Raji (cell line): ENCODE measurements around the gene UBA3.

Experiments used
- POLR2A ChIP-seq: IDR thresholded peaks from 2 replicates; pipeline ENCODE4 v1.6.1; 2011; ENCODE audit warnings: low read depth, low read length, control low read depth; ENCODE audit not compliant: insufficient read depth

Gene UBA3

DNA sequence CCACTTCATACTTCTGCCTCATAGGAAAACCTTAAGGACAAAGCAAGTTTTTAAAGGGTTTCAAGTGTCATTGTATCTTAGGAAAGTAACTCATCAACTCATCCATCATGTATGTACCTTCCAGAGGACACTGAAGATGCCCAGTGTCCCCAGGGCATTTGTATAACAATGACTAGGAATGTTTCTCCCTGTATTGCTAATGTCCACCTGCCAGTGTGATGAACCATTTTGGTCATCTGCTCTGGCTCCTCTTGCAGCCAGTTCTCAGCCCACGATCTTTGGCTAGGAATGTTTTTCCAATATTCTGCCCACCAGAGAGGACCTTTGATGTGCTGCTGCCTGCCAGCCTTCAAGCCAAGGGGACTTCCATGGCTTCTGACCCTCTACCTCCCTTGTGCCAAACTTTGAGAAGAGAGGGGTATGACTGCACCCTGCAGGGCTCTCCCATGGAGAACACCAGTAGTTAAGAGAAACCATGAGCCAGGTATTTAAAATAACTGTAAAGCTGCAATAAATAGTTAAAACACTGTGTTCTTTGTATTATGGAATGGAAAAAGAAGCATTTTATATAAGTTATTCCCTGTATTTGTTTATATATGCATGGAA, 30.9 kb upstream of the UBA3 start:
- no peak for TF ChIP-seq POLR2A

- TF ChIP-seq POLR2A = no peak
Observed at GRCh38 chr3:69108811-69109210, 28.6 kb upstream of the UBA3 start.

DNA sequence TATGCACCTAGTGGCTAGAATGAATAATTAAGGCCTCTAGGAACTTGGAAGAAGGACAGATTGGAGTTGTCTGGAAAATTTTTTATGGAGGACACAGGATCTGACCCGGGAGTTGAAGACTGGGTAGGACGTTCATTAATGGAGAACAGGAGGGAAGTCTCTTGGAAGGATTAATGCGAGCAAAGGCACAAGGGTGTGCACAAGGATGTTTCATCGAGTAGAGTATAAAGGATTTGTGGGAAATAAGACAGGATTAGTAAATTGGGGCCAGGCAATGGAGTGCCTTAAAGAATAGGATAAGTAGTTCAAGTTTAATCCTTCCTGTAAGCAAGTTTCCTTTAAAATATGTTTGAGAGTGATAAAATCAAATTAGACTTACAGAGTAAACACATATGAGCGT, 27.7 kb upstream of the UBA3 start:
- TF ChIP-seq POLR2A = no peak

GRCh38 chr3:69105320-69105719, 25.2 kb upstream of the UBA3 start:
- no peak for TF ChIP-seq POLR2A

- no peak for TF ChIP-seq POLR2A
Observed at GRCh38 chr3:69104586-69104985, 24.4 kb upstream of the UBA3 start.

- no peak for TF ChIP-seq POLR2A
Observed at GRCh38 chr3:69103123-69103522, 23.0 kb upstream of the UBA3 start.

- TF ChIP-seq POLR2A = no peak
Observed at GRCh38 chr3:69102384-69102783, 22.2 kb upstream of the UBA3 start.

DNA sequence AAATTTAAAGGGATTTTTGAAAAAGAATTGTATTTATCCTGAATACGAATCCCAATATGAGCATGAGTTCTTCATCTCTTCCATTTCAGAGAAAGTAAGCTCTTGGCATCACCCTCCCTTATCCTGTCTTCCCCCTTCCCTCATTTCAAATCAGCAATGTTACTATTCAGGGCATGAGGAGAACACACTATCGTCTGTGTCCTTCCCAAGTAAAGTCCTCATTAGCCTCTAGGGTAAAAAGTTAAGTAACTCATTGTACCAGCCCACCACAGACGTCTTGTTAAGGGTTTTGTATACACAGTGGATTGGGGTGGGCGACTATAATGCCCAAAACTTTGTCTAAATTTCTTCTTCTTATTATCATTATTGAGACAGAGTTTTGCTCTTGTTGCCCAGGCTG, 19.4 kb upstream of the UBA3 start:
- no peak for TF ChIP-seq POLR2A

DNA sequence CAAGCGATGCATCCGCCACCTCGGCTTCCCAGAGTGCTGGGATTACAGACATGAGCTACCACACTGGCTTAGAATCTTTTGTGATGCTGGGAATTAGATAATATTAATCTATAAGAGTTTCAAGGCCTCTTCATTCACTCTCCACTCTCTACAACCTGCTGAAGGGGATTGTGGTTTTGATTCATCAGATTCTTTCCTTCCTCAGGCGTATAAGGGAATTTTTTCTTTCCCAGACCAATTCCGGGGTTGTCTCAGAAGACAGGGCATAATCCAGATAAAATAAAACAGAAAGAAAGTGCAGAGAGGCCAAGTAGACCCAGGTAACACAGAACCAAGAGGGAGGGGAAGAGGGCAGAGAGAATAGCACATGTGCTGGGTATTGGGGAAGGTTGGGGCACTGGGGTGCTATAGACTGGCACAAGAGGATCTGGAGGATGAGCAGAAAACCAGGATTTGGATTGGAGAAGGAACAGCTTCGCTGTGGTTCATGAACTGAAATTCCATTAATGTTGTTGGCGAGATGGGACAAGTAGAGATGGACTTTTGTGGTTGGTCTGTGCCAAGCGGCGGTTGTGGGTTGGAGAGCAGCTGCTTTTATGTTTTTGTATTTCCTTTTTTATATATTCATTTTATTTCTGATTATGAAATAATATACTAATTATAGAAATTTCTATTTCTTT, 17.4 kb upstream of the UBA3 start:
- no peak for TF ChIP-seq POLR2A

- no peak for TF ChIP-seq POLR2A
Observed at GRCh38 chr3:69096299-69096698, 16.1 kb upstream of the UBA3 start.

GRCh38 chr3:69095636-69096035, 15.5 kb upstream of the UBA3 start:
- TF ChIP-seq POLR2A = no peak

GRCh38 chr3:69094467-69095205, 14.5 kb upstream of the UBA3 start:
- TF ChIP-seq POLR2A = no peak

GRCh38 chr3:69092030-69092516, 11.9 kb upstream of the UBA3 start:
- no peak for TF ChIP-seq POLR2A

- TF ChIP-seq POLR2A = no peak
Observed at GRCh38 chr3:69091389-69092029, 11.3 kb upstream of the UBA3 start.

- TF ChIP-seq POLR2A = no peak
Observed at GRCh38 chr3:69090021-69090420, 9.9 kb upstream of the UBA3 start.

GRCh38 chr3:69088063-69088462, 7.9 kb upstream of the UBA3 start:
- TF ChIP-seq POLR2A = no peak

DNA sequence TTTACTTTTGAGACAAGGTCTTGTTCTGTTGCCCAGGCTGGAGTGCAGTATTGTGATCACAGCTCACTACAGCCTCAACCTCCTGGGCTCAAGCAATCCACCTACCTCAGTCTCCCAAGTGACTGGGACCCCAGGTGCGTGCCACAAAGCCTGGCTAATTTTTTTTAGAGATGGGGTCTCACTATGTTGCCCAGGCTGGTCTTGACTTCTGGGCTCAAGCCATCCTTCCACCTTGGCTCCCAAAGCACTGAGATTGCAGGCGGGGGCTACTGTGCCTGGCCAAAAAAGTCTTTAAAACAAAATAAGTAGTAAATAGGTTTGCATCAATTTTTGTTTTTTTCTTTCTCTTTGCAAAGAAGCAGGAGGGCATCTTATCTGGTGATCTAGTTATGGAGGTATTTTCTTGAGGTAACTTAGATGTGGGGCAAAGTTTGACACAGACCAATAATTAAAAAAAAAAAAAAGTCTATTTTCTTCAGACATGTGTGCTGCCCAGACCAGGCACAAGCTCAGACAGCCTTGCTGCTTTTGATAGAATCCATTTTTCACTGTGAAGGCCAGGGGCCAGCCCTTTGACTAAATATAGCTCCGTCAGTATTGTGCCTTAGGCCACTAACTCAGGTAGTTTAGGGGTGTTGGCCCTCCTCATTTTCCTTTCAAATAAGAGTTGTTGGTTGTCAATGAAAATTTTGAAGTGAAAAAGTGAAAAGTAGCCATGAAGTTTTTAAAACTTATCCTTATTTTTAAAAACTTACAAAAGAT, 7.0 kb upstream of the UBA3 start:
- no peak for TF ChIP-seq POLR2A
